WTC11 (cell line): ENCODE results near the gene HSPA1B.

Source experiments
- ATF3 ChIP-seq: sonication (generic); formaldehyde crosslinking; conservative IDR thresholded peaks from 2 replicates; pipeline ENCODE4 v1.8.1; 2022; ENCODE audit warnings: mild to moderate bottlenecking, missing genetic modification reagents
- CREM ChIP-seq: sonication (generic); formaldehyde crosslinking; IDR thresholded peaks from 2 replicates; pipeline ENCODE4 v1.8.1; 2022; ENCODE audit warnings: mild to moderate bottlenecking, missing genetic modification reagents, moderate library complexity
- CTCF ChIP-seq: fragments of 200-600 bp; IDR thresholded peaks from 2 replicates; pipeline ENCODE4 v1.8.0; 2022; ENCODE audit warnings: antibody characterized with exemption
- E2F1 ChIP-seq: sonication (generic); formaldehyde crosslinking; IDR thresholded peaks from 2 replicates; pipeline ENCODE4 v1.8.0; 2022; ENCODE audit warnings: mild to moderate bottlenecking, missing genetic modification reagents
- ELF4 ChIP-seq: sonication (generic); formaldehyde crosslinking; IDR thresholded peaks from 2 replicates; pipeline ENCODE4 v1.8.1; 2022; ENCODE audit warnings: low read depth, mild to moderate bottlenecking, moderate library complexity, missing genetic modification reagents
- ETV6 ChIP-seq: sonication (generic); formaldehyde crosslinking; IDR thresholded peaks from 2 replicates; pipeline ENCODE4 v1.8.1; 2022; ENCODE audit warnings: mild to moderate bottlenecking, missing genetic modification reagents
- GABPB1 ChIP-seq: sonication (generic); formaldehyde crosslinking; IDR thresholded peaks from 2 replicates; pipeline ENCODE4 v1.8.1; 2023; ENCODE audit warnings: mild to moderate bottlenecking, missing genetic modification reagents
- JUN ChIP-seq: sonication (generic); formaldehyde crosslinking; IDR thresholded peaks from 2 replicates; pipeline ENCODE4 v1.8.0; 2023; ENCODE audit warnings: mild to moderate bottlenecking, missing genetic modification reagents
- MAX ChIP-seq: sonication (generic); formaldehyde crosslinking; IDR thresholded peaks from 2 replicates; pipeline ENCODE4 v1.8.0; 2022; ENCODE audit warnings: mild to moderate bottlenecking, missing genetic modification reagents
- SMAD3 ChIP-seq: sonication (generic); formaldehyde crosslinking; IDR thresholded peaks from 2 replicates; pipeline ENCODE4 v1.8.0; 2022; ENCODE audit warnings: missing genetic modification reagents, mild to moderate bottlenecking, borderline replicate concordance
- SP1 ChIP-seq: sonication (generic); formaldehyde crosslinking; conservative IDR thresholded peaks from 2 replicates; pipeline ENCODE4 v1.8.1; 2022; ENCODE audit warnings: missing genetic modification reagents
- STAT6 ChIP-seq: sonication (generic); formaldehyde crosslinking; conservative IDR thresholded peaks from 2 replicates; pipeline ENCODE4 v1.8.1; 2023; ENCODE audit warnings: mild to moderate bottlenecking, low read depth, missing genetic modification reagents, moderate library complexity
- TCF7 ChIP-seq: sonication (generic); formaldehyde crosslinking; IDR thresholded peaks from 2 replicates; pipeline ENCODE4 v1.8.0; 2022; ENCODE audit warnings: mild to moderate bottlenecking, low read depth, missing genetic modification reagents, moderate library complexity

- TF ChIP-seq E2F1 (CRISPR knock-in tag): no peak
- no peak for TF ChIP-seq CTCF
- TF ChIP-seq ATF3 (CRISPR knock-in tag): no peak
- no peak for TF ChIP-seq SMAD3 (CRISPR knock-in tag)
- no peak for TF ChIP-seq ELF4 (CRISPR knock-in tag)
- no peak for TF ChIP-seq ETV6 (CRISPR knock-in tag)
- TF ChIP-seq TCF7 (CRISPR knock-in tag): no peak
- no peak for TF ChIP-seq GABPB1 (CRISPR knock-in tag)
- TF ChIP-seq SP1 (CRISPR knock-in tag): no peak
- TF ChIP-seq CREM: no peak
- TF ChIP-seq STAT6: no peak
- TF ChIP-seq JUN (CRISPR knock-in tag): no peak
- TF ChIP-seq MAX (CRISPR knock-in tag): no peak
Measured at GRCh38 chr6:31874836-31875572, 47.5 kb downstream of the HSPA1B start.
